K562 (cell line): Measurements from ENCODE around the gene PTPN5. TPM values are rescaled to one million over a fixed set of nuclear protein-coding genes. Genes with fewer than 3 reads are reported as not detected.

Experiments
- ATAC-seq: fragments of 200-7000 bp; cut with Tn5 transposase; 3 replicates; pipeline ENCODE4 v1.9.1; 2020; ENCODE audit warnings: moderate library complexity
- BruUV-seq: library from RNA; stranded (reverse); fragments of 400-500 nt; replicated peaks from 2 replicates; lab custom pipeline; 2021; lab: Mats Ljungman, UMichigan
- CTCF ChIA-PET: fragments of 300-600 bp; formaldehyde crosslinking; extraction: SDS; loops from one replicate; lab custom pipeline; 2021; ENCODE audit warnings: low intra/inter-chr PET ratio; lab: Yijun Ruan, JAX
- POLR2A ChIA-PET: fragments of 300-600, 350-650 bp; sonication (Branson Sonifier 250); formaldehyde crosslinking; extraction: SDS; loops from one replicate; lab custom pipeline; 2021; ENCODE audit warnings: antibody characterized with exemption, inconsistent platforms; lab: Yijun Ruan, JAX
- DNase-seq, 4 experiments: peaks; one replicate each; pipeline versions ENCODE4 v3.0.0 to v3.0.0-alpha.2; 2011 to 2018; ENCODE audit warnings: low spot score in 3 of 4, mixed read lengths in 3 of 4; ENCODE audit errors: extremely low read depth in 1 of 4
- FAIRE-seq: peaks from 2 replicates; lab custom pipeline; 2011; peaks lifted over from hg19 to GRCh38; lab: Jason Lieb, UNC
- H2AFZ ChIP-seq: 2 replicates; pipeline ENCODE4 v1.6.0; 2011; ENCODE audit warnings: low read depth, low read length, control low read depth, inconsistent platforms
- H3K27ac ChIP-seq: fragments of 200-600 bp; 3 replicates; pipeline ENCODE4 v1.8.0; 2011; ENCODE audit warnings: low read depth, mild to moderate bottlenecking, control low read depth, inconsistent platforms, low read length, moderate library complexity, mixed read lengths; ENCODE audit errors: extremely low read depth
- H3K27me3 ChIP-seq, 2 experiments: fragments of 300-600 bp in 1 of 2; 2 replicates in 1 of 2; 3 replicates in 1 of 2; pipeline versions ENCODE4 v1.6.0 to v1.8.0; 2011; ENCODE audit warnings: inconsistent platforms in 2 of 2, low read length in 2 of 2, mild to moderate bottlenecking in 1 of 2, mixed read lengths in 1 of 2, moderate library complexity in 1 of 2; ENCODE audit not compliant: control insufficient read depth in 2 of 2, insufficient read depth in 2 of 2
- H3K36me3 ChIP-seq: fragments of 300-600 bp; 3 replicates; pipeline ENCODE4 v1.8.0; 2011; ENCODE audit warnings: mild to moderate bottlenecking, low read length, inconsistent platforms; ENCODE audit not compliant: control insufficient read depth, insufficient read depth
- H3K4me1 ChIP-seq, 2 experiments: fragments of 200-600 bp in 1 of 2; replicated peaks in 1 of 2; 2 replicates in 1 of 2; 3 replicates in 1 of 2; pipeline versions ENCODE4 v1.5.1 to v1.8.0; 2011; ENCODE audit warnings: inconsistent platforms in 2 of 2, low read length in 2 of 2, mild to moderate bottlenecking in 1 of 2, mixed read lengths in 1 of 2, moderate library complexity in 1 of 2; ENCODE audit not compliant: control insufficient read depth in 2 of 2, insufficient read depth in 2 of 2
- H3K4me2 ChIP-seq: 2 replicates; pipeline ENCODE4 v1.6.1; 2011; ENCODE audit warnings: low read length, control low read depth, inconsistent platforms, mixed read lengths; ENCODE audit not compliant: insufficient read depth
- H3K4me3 ChIP-seq: fragments of 200-600 bp; sonication (generic), shearing (Covaris generic); 2 replicates; pipeline ENCODE4 v1.5.1; 2016; ENCODE audit warnings: control low read depth, inconsistent platforms
- H3K79me2 ChIP-seq: fragments of 200-600 bp; 3 replicates; pipeline ENCODE4 v1.8.0; 2011; ENCODE audit warnings: low read length, inconsistent platforms; ENCODE audit not compliant: control insufficient read depth, insufficient read depth
- H3K9ac ChIP-seq, 2 experiments: 2 replicates each; pipeline versions ENCODE4 v1.6.0 to v1.6.1; 2011; ENCODE audit warnings: low read depth in 2 of 2, low read length in 2 of 2, control low read depth in 1 of 2, inconsistent platforms in 1 of 2, mild to moderate bottlenecking in 1 of 2, mixed read lengths in 1 of 2; ENCODE audit not compliant: insufficient read depth in 1 of 2
- H3K9me1 ChIP-seq: one replicate; pipeline ENCODE4 v1.6.0; 2011; ENCODE audit warnings: inconsistent platforms, mild to moderate bottlenecking, low read length, moderate library complexity; ENCODE audit not compliant: control insufficient read depth, insufficient read depth
- H3K9me3 ChIP-seq: replicated peaks from 2 replicates; pipeline ENCODE4 v1.5.1; 2011; ENCODE audit warnings: low read depth, low read length, inconsistent platforms; ENCODE audit not compliant: control insufficient read depth, insufficient read depth
- H4K20me1 ChIP-seq: replicated peaks from 2 replicates; pipeline ENCODE4 v1.6.1; 2011; ENCODE audit warnings: low read length, inconsistent platforms, mixed read lengths; ENCODE audit not compliant: control insufficient read depth, insufficient read depth
- FOSL1 ChIP-seq: fragments of 200-800 bp; sonication (Bioruptor generic); conservative IDR thresholded peaks from 2 replicates; pipeline ENCODE4 v1.6.1; 2016; ENCODE audit warnings: missing genetic modification characterization, missing compliant biosample characterization
- GTF2B ChIP-seq: IDR thresholded peaks from 2 replicates; pipeline ENCODE4 v1.6.1; 2011; ENCODE audit not compliant: insufficient read length; ENCODE audit errors: extremely low read depth
- HES1 ChIP-seq: fragments of 450-650 bp; IDR thresholded peaks from 2 replicates; pipeline ENCODE4 v1.6.1; 2016; ENCODE audit warnings: low read depth, mild to moderate bottlenecking, moderate library complexity
- NCOA4 ChIP-seq: fragments of 450-650 bp; IDR thresholded peaks from 2 replicates; pipeline ENCODE4 v1.6.1; 2018; ENCODE audit warnings: mild to moderate bottlenecking; ENCODE audit not compliant: partially characterized antibody
- NFXL1 ChIP-seq: fragments of 450-650 bp; formaldehyde crosslinking; IDR thresholded peaks from 2 replicates; pipeline ENCODE4 v1.4.0; 2021; ENCODE audit warnings: mild to moderate bottlenecking
- PRMT5 ChIP-seq: sonication (generic); formaldehyde crosslinking; IDR thresholded peaks from 2 replicates; pipeline ENCODE4 v1.5.0; 2020; ENCODE audit warnings: missing genetic modification reagents
- RFX5 ChIP-seq: IDR thresholded peaks from 2 replicates; pipeline ENCODE4 v1.6.1; 2011; ENCODE audit warnings: low read depth, mild to moderate bottlenecking, improper control_type of control experiment, low read length
- WGBS: fragments of 100-300 bp; shearing (Covaris generic); methylation state at CpG from one replicate; pipeline ENCODE4 v1.1.6; 2016; ENCODE audit warnings: low coverage, mixed read lengths; ENCODE audit not compliant: insufficient coverage; ENCODE audit errors: missing lambda C conversion rate; 5-methylcytosine and 5-hydroxymethylcytosine counted together
- in situ Hi-C: fragments of 300-500 bp; cut with MboI; formaldehyde crosslinking; loops from 4 replicates; pipeline ENCODE4 v1.15.0; 2018; ENCODE audit warnings: inconsistent platforms, mixed read lengths
- intact Hi-C: fragments of 100-400 bp; cut with micrococcal nuclease; formaldehyde crosslinking; loops from 2 replicates; pipeline ENCODE4 v1.14.2; 2022
- polyA plus RNA-seq, 8 experiments: library from polyadenylated mRNA; depleted of rRNA in 4 of 8; stranded (reverse) in 5 of 8; unstranded in 3 of 8; fragments of >200 nt; fragmentation: Nextera tagmentation in 2 of 8; fragmentation: Illumina TruSeq in 1 of 8; extraction: Ambion mirVana in 2 of 8; extraction: Trizol in 1 of 8; gene quantifications; 2 replicates each; pipeline versions ENCODE4 v1.2.1 to v1.2.3, GENCODE V29; 2011 to 2014; ENCODE audit warnings: inconsistent platforms in 1 of 8, missing spikeins in 1 of 8
- total RNA-seq, 7 experiments: library from RNA; depleted of rRNA in 6 of 7; stranded (reverse); fragments of >200 nt in 6 of 7; fragmentation: Illumina TruSeq in 2 of 7; extraction: Trizol in 2 of 7; gene quantifications; 2 replicates each; pipeline versions ENCODE4 v1.2.1 to v1.2.3, GENCODE V29; 2011 to 2021; ENCODE audit warnings: low replicate concordance in 1 of 7

Gene PTPN5
- total and polyA plus RNA-seq, 9 of the 15 experiments (the other 6 are each of a cell fraction or from before 2014, with no cell fraction given), result not detected

- TF ChIP-seq FOSL1 (tag), result no peak
- no peak for TF ChIP-seq NCOA4
Observed at GRCh38 chr11:18761144-18761543, 30.5 kb downstream of the PTPN5 start (continued).

GRCh38 chr11:18757811-18758210, 33.8 kb downstream of the PTPN5 start:
- H2AFZ ChIP-seq, result no peak overlapping the region
- no peaks in the 10 kb centered on the region for H3K36me3 ChIP-seq
- peaks cover 3 to 48% of the 10 kb centered on the region in 2 experiments; a peak in 4 of 5 replicates for H3K27me3 ChIP-seq
- H3K9me3 ChIP-seq, result no peaks in the 10 kb centered on the region
- no peak for TF ChIP-seq NFXL1 (CRISPR knock-in tag)
- no peak for TF ChIP-seq HES1
- TF ChIP-seq PRMT5 (CRISPR knock-in tag), result no peak
- TF ChIP-seq GTF2B, result no peak
- no peak for TF ChIP-seq RFX5
- no peaks in the 10 kb centered on the region for H3K79me2 ChIP-seq
- no peaks in the 10 kb centered on the region for H4K20me1 ChIP-seq
- no peak overlapping the region for H3K27ac ChIP-seq
- DNase-seq (no peak), ATAC-seq (no peak), FAIRE-seq (no peak)
- H3K4me3 ChIP-seq, result no peak overlapping the region
- ChIA-PET POLR2A (interaction anchor here (0.6 to 2.0 kb wide), 2 partner anchors 8 to 39 kb away, joined by 3 to 6 read pairs; no protein-coding TSS in a partner anchor), CTCF (interaction anchor here (0.6 kb wide), 1 partner anchor 638 kb away, joined by 3 read pairs; no protein-coding TSS in a partner anchor)
- no peak overlapping the region for H3K9ac ChIP-seq
- H3K4me2 ChIP-seq, result no peak overlapping the region
- no peaks in the 10 kb centered on the region for H3K4me1 ChIP-seq
- 0% methylated on average over 3 of the region's 3 CpGs for WGBS
- H3K9me1 ChIP-seq, result no peaks in the 10 kb centered on the region
- intact Hi-C loops, result no loop called here
- in situ Hi-C loops, result no loop called here
- no TSS peak for BruUV-seq
